IPS-NIHi11 (cell line): ENCODE measurements around the gene MXRA7.
"Not testable (repeated sequence)": the region's sequence is repeated elsewhere in the genome, so short reads cannot be mapped to it uniquely, and the experiment has no call there.

Experiments used
- DNase-seq: peaks from one replicate; pipeline ENCODE4 v3.0.0; 2012; ENCODE audit warnings: mixed read lengths, low spot score

MXRA7 gene

GRCh38 chr17:76643553-76644148 lies 67.1 kb downstream of the MXRA7 start, which contains the start of gene ST6GALNAC1:
TSS of gene ST6GALNAC1 (minus strand) at chr17:76643757. CDS start at chr17:76643638, 119 bp downstream.
- no peak for DNase-seq

GRCh38 chr17:76642994-76643393 lies 67.8 kb downstream of the MXRA7 start:
- DNase-seq, result no peak

DNA sequence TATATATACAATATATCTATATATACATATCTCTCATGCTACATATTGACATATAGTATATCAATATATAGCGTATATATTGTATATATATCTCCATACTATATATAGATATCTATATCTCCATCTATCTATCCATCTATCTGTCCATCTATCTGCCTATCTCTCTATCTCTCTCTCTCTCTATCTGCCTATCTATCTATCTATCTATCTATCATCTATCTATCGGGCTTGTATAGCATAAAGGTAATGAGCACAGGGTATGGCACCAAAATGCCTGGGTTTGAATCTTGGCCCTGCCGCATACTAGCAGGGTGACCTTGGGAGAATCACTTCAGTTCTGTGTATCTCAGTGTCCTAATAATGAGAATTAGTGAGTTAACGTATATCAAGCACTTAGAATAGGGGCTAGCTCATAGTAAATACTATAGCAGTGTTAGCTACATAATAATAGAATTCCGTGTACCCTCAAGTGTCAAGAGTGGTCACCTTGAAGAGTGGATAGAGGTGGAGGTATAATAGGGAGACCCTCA lies 68.7 kb downstream of the MXRA7 start:
- no peak for DNase-seq

DNA sequence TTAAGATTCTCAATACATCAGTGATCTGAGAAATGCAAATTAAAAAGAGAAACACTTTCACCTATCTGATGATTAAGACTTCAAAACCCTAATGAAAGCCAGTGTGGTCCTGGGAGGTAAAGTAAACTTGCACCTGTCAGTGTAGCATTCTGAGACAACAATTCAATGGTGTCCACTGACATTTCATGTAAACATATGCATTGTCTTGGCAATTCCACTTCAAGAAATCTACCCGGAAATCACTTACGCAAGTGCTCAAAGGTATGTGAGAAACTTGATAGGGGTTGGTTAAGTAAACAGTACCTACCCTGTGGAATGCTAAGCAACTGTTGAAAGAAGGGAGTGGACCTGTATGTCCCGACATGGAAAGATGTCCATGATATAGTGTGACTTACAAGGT lies 69.3 kb downstream of the MXRA7 start:
- no peak for DNase-seq

DNA sequence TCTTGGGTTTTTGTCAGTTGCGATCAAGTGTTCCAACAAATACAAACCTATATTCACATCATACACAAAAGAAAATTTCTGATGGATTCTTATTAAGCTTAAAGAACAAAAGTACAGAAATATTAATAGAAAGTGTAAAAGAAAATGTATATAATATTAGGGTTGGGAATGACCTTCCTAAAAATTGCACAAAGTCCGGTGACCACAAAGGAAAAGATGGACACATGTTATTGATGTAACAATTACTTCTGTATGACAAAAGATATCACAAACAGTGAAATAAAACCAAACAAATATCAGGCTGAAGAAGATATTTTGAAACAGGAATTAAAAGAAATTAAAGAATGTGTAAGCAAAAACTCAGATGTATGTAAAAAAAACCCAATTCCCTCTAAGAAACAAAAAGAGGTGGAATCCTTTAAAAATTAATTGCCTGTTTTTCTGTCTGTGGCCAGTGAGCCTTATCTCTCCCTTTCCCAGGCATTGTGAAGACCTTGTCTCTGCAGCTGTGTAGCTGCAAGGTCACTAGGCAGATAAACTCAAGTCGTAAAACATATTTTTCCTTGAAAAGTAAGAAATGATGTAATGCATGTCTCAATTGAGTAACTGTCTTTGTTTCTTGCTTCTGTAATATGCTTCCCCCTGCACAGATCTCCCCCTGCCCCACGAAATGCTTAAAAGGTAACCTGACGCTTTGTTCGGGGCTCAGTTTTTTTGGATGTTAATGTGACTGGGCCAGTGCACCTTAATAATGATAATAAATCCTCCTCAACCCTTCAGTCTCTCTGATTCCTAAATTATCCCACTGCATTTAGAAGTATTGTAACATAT lies 70.0 kb downstream of the MXRA7 start:
- DNase-seq, result no peak

- no peak for DNase-seq
Observed at GRCh38 chr17:76638263-76638662, 72.5 kb downstream of the MXRA7 start.

DNA sequence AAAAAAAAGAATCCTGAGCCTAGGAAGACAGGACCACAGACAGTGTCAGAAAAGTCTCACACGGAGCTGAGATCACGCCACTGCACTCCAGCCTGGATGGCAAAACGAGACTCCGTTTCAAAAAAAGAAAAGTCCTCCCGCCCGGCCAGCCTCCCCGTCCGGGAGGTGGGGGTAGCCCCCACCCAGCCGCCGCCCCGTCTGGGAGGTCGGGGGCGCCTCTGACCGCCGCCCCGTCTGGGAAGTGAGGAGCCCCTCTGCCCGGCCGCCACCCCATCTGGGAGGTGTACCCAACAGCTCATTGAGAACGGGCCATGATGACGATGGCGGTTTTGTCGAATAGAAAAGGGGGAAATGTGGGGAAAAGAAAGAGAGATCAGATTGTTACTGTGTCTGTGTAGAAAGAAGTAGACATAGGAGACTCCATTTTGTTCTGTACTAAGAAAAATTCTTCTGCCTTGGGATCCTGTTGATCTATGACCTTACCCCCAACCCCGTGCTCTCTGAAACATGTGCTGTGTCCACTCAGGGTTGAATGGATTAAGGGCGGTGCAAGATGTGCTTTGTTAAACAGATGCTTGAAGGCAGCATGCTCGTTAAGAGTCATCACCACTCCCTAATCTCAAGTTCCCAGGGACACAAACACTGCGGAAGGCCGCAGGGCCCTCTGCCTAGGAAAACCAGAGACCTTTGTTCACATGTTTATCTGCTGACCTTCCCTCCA lies 74.1 kb downstream of the MXRA7 start:
- DNase-seq, result not testable (repeated sequence)

- no peak for DNase-seq
Observed at GRCh38 chr17:76635659-76636360, 75.0 kb downstream of the MXRA7 start.

DNA sequence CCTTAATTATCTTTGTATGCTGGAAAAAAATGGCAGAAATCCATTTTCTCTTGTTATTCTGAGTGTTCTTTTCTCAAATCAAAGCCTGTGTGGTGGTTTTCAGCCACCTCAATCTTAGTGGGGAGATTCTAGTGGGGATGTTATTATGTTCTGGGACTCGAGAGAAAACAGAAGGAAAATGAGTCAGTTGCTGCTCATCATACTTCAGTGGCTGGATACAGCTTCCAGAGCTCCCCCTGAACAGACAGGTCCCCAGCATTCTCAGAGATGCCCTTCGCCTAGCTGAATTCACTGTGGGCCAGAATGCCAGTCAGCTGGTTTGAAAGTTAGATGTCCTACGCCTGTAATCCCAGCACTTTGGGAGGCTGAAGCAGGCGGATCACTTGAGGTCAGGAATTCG lies 75.7 kb downstream of the MXRA7 start:
- DNase-seq, result no peak

DNA sequence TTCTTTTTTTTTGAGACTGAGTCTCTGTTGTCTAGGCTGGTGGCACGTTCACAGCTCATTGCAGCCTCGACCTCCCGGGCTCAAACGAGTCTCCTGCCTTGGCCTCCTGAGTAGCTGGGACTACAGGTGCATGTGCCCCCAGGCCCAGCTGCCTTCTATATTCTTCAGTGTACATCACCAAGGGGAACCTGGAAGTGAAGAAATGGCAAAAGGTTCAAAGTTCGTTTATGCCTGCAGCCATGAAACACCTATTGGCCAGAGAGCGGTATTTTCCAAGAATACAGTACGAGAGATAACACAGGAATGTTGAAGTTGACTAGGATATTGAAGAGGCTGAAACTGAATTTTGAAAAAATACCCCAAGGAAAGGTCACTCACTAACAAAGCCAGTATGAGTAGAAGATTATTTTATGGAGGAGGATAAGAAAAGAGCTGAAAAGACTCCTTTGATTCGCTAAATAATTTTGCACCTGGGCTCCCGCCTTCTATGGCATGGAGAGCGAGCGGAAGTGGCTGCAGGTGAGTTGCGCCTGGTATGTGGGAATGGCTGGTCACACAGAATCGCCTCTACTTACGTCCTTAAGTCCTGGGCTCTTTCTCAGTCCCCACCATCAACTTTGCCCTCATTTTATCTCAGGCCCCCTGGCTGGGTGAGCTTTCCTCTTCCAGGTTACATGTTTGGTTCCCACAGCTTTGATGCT lies 77.0 kb downstream of the MXRA7 start:
- no peak for DNase-seq

- DNase-seq, result peak; percentile 68
Observed at GRCh38 chr17:76631821-76632565, 78.8 kb downstream of the MXRA7 start.

DNA sequence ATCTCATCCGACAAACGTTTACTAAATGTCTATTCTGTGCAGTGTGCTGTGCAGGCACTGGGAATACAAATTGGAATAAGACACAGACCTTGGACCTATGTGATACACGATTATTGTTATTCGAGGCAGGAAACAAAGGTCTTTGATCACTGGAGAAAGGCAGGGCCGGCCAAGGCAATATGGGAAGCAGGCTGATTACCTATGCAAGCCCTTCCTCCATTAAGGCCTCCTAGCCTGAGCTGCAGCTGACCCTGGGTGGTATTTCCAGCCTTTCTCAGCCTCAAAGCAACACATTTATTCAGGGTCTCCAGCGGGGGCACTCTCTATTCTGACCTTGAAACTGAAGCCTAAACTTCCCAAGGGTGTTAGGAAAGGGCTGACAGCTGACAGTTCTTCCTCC lies 80.6 kb downstream of the MXRA7 start:
- peak; percentile 66 for DNase-seq
